HEK293 (cell line): ENCODE data around the gene TMEM184B.

Source experiments
- CTCF ChIA-PET: fragments of 350-600 bp; formaldehyde crosslinking; extraction: SDS; loops from one replicate; lab custom pipeline; 2021; ENCODE audit warnings: antibody characterized with exemption; lab: Yijun Ruan, JAX
- POLR2A ChIA-PET: fragments of 300-600 bp; formaldehyde crosslinking; extraction: SDS; loops from one replicate; lab custom pipeline; 2020; ENCODE audit warnings: antibody characterized with exemption, inconsistent platforms; lab: Yijun Ruan, JAX
- H3K27ac ChIP-seq: fragments of 200-500 bp; sonication (Bioruptor generic); 2 replicates; pipeline ENCODE4 v1.5.1; 2014; ENCODE audit warnings: low read depth, low read length, control low read depth, inconsistent platforms; ENCODE audit errors: extremely low read depth
- H3K36me3 ChIP-seq, 2 experiments: fragments of 200-500 bp in 1 of 2; sonication (Bioruptor generic) in 1 of 2; 1 replicate in 1 of 2; 2 replicates in 1 of 2; pipeline ENCODE4 v1.5.1; 2014 to 2017; ENCODE audit warnings: inconsistent platforms in 2 of 2, low read length in 2 of 2; ENCODE audit not compliant: control insufficient read depth in 2 of 2, insufficient read depth in 1 of 2
- H3K4me1 ChIP-seq: fragments of 200-500 bp; sonication (Bioruptor generic); 2 replicates; pipeline ENCODE4 v1.5.1; 2014; ENCODE audit warnings: mild to moderate bottlenecking, low read length, inconsistent platforms; ENCODE audit not compliant: control insufficient read depth, insufficient read depth
- H3K4me3 ChIP-seq: 2 replicates; pipeline ENCODE4 v1.5.1; 2011; ENCODE audit warnings: low read depth, mild to moderate bottlenecking, control low read depth, low read length, moderate library complexity
- H3K9me3 ChIP-seq: fragments of 200-500 bp; sonication (Bioruptor generic); 2 replicates; pipeline ENCODE4 v1.5.1; 2014; ENCODE audit warnings: low read depth, low read length, inconsistent platforms; ENCODE audit not compliant: control insufficient read depth, insufficient read depth
- SP2 ChIP-seq: fragments of 450-650 bp; formaldehyde crosslinking; IDR thresholded peaks from 2 replicates; pipeline ENCODE4 v1.5.1; 2016; ENCODE audit warnings: missing biosample characterization, missing genetic modification characterization
- SP3 ChIP-seq: fragments of 450-650 bp; formaldehyde crosslinking; IDR thresholded peaks from 2 replicates; pipeline ENCODE4 v1.5.1; 2016; ENCODE audit warnings: missing biosample characterization, missing genetic modification characterization
- ZBTB48 ChIP-seq: fragments of 450-650 bp; formaldehyde crosslinking; IDR thresholded peaks from 2 replicates; pipeline ENCODE4 v1.5.1; 2016; ENCODE audit warnings: missing biosample characterization, missing genetic modification characterization
- ZBTB8A ChIP-seq: fragments of 450-650 bp; formaldehyde crosslinking; IDR thresholded peaks from 2 replicates; pipeline ENCODE4 v1.5.1; 2016; ENCODE audit warnings: missing biosample characterization, missing genetic modification characterization
- ZFP37 ChIP-seq: fragments of 450-650 bp; formaldehyde crosslinking; IDR thresholded peaks from 2 replicates; pipeline ENCODE4 v1.5.1; 2016; ENCODE audit warnings: missing biosample characterization, missing genetic modification characterization
- ZFP69B ChIP-seq: fragments of 450-650 bp; formaldehyde crosslinking; IDR thresholded peaks from 2 replicates; pipeline ENCODE4 v1.5.1; 2016; ENCODE audit warnings: missing biosample characterization, missing genetic modification characterization
- ZNF10 ChIP-seq: fragments of 450-650 bp; formaldehyde crosslinking; IDR thresholded peaks from 2 replicates; pipeline ENCODE4 v1.5.1; 2017; ENCODE audit warnings: missing biosample characterization, missing genetic modification characterization
- ZNF202 ChIP-seq: fragments of 450-650 bp; formaldehyde crosslinking; IDR thresholded peaks from 2 replicates; pipeline ENCODE4 v1.5.1; 2016; ENCODE audit warnings: missing biosample characterization, missing genetic modification characterization, borderline replicate concordance
- ZNF221 ChIP-seq: fragments of 450-650 bp; formaldehyde crosslinking; IDR thresholded peaks from 2 replicates; pipeline ENCODE4 v1.5.1; 2017; ENCODE audit warnings: missing biosample characterization, missing genetic modification characterization, borderline replicate concordance
- ZNF366 ChIP-seq: fragments of 450-650 bp; formaldehyde crosslinking; conservative IDR thresholded peaks from 2 replicates; pipeline ENCODE4 v1.5.1; 2016; ENCODE audit warnings: missing biosample characterization, missing genetic modification characterization
- ZNF404 ChIP-seq: fragments of 450-650 bp; formaldehyde crosslinking; IDR thresholded peaks from 2 replicates; pipeline ENCODE4 v1.5.1; 2017; ENCODE audit warnings: missing biosample characterization, missing genetic modification characterization
- ZNF621 ChIP-seq: fragments of 450-650 bp; formaldehyde crosslinking; IDR thresholded peaks from 2 replicates; pipeline ENCODE4 v1.5.1; 2017; ENCODE audit warnings: missing biosample characterization, missing genetic modification characterization
- TF ChIP-seq, protein P1 (sequence below): fragments of 450-650 bp; formaldehyde crosslinking; IDR thresholded peaks from 2 replicates; pipeline ENCODE4 v1.5.1; 2017; ENCODE audit warnings: missing biosample characterization, missing genetic modification characterization
- TF ChIP-seq, protein P2 (sequence below): fragments of 450-650 bp; IDR thresholded peaks from 2 replicates; pipeline ENCODE4 v1.5.1; 2018; ENCODE audit warnings: missing biosample characterization, mild to moderate bottlenecking, missing genetic modification characterization
- TF ChIP-seq, protein P3 (sequence below): fragments of 450-650 bp; formaldehyde crosslinking; conservative IDR thresholded peaks from 2 replicates; pipeline ENCODE4 v1.5.1; 2016; ENCODE audit warnings: low read depth, missing biosample characterization, missing genetic modification characterization
- TF ChIP-seq, protein P4 (sequence below): fragments of 450-650 bp; formaldehyde crosslinking; IDR thresholded peaks from 2 replicates; pipeline ENCODE4 v1.5.1; 2016; ENCODE audit warnings: missing biosample characterization, missing genetic modification characterization
- TF ChIP-seq, protein P5 (sequence below): fragments of 450-650 bp; formaldehyde crosslinking; IDR thresholded peaks from 2 replicates; pipeline ENCODE4 v1.5.1; 2016; ENCODE audit warnings: missing biosample characterization, missing genetic modification characterization

The TMEM184B gene

DNA sequence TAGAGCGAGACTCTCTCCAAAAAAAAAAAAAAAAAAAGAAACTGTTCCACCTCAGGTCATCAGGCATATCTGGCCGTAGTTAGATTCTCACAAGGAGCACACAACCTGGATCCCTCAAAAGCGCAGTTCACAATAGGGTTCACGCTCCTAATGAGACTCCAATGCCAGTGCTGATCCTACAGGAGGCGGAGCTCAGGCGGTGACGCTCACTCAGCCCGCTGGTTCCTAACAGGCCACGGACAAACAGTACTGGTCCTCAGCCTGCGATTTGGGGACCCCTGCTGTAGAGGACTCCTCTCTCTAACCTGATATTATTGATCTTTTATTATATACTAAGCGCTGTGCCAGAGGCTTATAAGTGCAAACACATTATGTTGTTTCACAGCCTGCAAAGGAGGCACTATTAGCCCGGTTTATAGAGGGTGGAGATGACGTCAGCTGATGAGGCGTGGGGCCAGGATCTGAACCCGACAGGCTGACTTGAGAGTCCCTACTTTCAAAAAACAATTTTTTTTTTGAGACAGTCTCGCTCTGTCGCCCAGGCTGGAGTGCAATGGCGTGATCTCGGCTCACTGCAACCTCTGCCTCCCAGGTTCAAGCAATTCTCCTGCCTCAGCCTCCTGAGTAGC, 75.9 kb downstream of the TMEM184B start (continued):
- TF ChIP-seq, protein P1, sequence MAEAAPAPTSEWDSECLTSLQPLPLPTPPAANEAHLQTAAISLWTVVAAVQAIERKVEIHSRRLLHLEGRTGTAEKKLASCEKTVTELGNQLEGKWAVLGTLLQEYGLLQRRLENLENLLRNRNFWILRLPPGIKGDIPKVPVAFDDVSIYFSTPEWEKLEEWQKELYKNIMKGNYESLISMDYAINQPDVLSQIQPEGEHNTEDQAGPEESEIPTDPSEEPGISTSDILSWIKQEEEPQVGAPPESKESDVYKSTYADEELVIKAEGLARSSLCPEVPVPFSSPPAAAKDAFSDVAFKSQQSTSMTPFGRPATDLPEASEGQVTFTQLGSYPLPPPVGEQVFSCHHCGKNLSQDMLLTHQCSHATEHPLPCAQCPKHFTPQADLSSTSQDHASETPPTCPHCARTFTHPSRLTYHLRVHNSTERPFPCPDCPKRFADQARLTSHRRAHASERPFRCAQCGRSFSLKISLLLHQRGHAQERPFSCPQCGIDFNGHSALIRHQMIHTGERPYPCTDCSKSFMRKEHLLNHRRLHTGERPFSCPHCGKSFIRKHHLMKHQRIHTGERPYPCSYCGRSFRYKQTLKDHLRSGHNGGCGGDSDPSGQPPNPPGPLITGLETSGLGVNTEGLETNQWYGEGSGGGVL (tag by site-specific recombination), result no peak
- TF ChIP-seq, protein P2, sequence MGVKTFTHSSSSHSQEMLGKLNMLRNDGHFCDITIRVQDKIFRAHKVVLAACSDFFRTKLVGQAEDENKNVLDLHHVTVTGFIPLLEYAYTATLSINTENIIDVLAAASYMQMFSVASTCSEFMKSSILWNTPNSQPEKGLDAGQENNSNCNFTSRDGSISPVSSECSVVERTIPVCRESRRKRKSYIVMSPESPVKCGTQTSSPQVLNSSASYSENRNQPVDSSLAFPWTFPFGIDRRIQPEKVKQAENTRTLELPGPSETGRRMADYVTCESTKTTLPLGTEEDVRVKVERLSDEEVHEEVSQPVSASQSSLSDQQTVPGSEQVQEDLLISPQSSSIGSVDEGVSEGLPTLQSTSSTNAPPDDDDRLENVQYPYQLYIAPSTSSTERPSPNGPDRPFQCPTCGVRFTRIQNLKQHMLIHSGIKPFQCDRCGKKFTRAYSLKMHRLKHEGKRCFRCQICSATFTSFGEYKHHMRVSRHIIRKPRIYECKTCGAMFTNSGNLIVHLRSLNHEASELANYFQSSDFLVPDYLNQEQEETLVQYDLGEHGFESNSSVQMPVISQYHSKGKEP, result no peak
- TF ChIP-seq, protein P3, sequence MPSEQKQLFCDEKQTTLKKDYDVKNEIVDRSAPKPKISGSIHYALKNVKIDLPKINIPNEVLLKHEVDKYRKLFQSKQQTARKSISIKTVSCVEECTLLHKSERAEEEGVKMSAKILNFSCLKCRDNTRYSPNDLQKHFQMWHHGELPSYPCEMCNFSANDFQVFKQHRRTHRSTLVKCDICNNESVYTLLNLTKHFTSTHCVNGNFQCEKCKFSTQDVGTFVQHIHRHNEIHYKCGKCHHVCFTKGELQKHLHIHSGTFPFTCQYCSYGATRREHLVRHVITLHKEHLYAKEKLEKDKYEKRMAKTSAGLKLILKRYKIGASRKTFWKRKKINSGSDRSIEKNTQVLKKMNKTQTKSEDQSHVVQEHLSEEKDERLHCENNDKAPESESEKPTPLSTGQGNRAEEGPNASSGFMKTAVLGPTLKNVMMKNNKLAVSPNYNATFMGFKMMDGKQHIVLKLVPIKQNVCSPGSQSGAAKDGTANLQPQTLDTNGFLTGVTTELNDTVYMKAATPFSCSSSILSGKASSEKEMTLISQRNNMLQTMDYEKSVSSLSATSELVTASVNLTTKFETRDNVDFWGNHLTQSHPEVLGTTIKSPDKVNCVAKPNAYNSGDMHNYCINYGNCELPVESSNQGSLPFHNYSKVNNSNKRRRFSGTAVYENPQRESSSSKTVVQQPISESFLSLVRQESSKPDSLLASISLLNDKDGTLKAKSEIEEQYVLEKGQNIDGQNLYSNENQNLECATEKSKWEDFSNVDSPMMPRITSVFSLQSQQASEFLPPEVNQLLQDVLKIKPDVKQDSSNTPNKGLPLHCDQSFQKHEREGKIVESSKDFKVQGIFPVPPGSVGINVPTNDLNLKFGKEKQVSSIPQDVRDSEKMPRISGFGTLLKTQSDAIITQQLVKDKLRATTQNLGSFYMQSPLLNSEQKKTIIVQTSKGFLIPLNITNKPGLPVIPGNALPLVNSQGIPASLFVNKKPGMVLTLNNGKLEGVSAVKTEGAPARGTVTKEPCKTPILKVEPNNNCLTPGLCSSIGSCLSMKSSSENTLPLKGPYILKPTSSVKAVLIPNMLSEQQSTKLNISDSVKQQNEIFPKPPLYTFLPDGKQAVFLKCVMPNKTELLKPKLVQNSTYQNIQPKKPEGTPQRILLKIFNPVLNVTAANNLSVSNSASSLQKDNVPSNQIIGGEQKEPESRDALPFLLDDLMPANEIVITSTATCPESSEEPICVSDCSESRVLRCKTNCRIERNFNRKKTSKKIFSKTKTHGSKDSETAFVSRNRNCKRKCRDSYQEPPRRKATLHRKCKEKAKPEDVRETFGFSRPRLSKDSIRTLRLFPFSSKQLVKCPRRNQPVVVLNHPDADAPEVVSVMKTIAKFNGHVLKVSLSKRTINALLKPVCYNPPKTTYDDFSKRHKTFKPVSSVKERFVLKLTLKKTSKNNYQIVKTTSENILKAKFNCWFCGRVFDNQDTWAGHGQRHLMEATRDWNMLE (tag by site-specific recombination), result no peak
- TF ChIP-seq ZFP37 (tag by site-specific recombination) (no peak), ZFP69B (tag by site-specific recombination) (peak; percentile 53; the same call in 1 of the 2 replicates), ZBTB8A (tag by site-specific recombination) (peak; percentile 71), ZNF221 (no peak), SP2 (tag by site-specific recombination) (no peak), ZNF621 (tag by site-specific recombination) (no peak)

DNA sequence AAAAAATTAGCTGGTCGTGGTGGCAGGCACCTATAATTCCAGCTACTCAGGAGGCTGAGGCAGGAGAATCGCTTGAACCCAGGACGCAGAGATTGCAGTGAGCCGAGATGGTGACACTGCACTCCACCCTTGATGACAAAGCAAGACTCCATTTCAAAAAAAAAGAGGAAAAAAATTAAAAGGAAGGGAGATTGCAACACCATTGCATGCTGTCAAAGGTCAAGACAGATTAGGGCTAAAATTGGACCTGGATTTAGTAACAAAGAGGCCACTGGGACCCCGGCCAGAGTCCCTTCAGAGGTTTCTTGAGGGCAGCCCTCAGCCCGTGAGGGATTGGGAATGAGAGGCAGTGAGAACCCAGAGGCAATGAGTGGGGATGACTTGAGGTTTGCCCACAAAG, 79.2 kb downstream of the TMEM184B start:
- Histone ChIP-seq H3K9me3 (no peaks in the 10 kb centered on the region), H3K4me1 (no peaks in the 10 kb centered on the region), H3K4me3 (no peak overlapping the region), H3K27ac (no peak overlapping the region), H3K36me3 (no peaks in the 10 kb centered on the region)
- TF ChIP-seq, protein P4, sequence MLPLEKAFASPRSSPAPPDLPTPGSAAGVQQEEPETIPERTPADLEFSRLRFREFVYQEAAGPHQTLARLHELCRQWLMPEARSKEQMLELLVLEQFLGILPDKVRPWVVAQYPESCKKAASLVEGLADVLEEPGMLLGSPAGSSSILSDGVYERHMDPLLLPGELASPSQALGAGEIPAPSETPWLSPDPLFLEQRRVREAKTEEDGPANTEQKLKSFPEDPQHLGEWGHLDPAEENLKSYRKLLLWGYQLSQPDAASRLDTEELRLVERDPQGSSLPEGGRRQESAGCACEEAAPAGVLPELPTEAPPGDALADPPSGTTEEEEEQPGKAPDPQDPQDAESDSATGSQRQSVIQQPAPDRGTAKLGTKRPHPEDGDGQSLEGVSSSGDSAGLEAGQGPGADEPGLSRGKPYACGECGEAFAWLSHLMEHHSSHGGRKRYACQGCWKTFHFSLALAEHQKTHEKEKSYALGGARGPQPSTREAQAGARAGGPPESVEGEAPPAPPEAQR (tag by site-specific recombination), result no peak
- TF ChIP-seq ZNF366 (tag by site-specific recombination) (no peak), ZBTB48 (tag by site-specific recombination) (no peak), SP3 (no peak), ZNF404 (tag by site-specific recombination) (no peak), ZNF202 (tag by site-specific recombination) (no peak), ZNF10 (tag by site-specific recombination) (no peak)
- TF ChIP-seq, protein P5, sequence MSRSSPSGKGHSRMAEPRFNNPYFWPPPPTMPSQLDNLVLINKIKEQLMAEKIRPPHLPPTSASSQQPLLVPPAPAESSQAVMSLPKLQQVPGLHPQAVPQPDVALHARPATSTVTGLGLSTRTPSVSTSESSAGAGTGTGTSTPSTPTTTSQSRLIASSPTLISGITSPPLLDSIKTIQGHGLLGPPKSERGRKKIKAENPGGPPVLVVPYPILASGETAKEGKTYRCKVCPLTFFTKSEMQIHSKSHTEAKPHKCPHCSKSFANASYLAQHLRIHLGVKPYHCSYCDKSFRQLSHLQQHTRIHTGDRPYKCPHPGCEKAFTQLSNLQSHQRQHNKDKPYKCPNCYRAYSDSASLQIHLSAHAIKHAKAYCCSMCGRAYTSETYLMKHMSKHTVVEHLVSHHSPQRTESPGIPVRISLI, result 0 out of 2 replicates have a peak, but pooled peaks have one; percentile 25
- CTCF ChIA-PET, result interaction anchor here (1.4 to 1.6 kb wide), 2 partner anchors 36 to 93 kb away, joined by 3 read pairs; no protein-coding TSS in a partner anchor
- POLR2A ChIA-PET, result interaction anchor here (0.7 kb wide), 1 partner anchor 933 kb away, joined by 3 read pairs; no protein-coding TSS in a partner anchor
